ENCODE measurements around the gene UBIAD1.
"Not testable (repeated sequence)": the region's sequence is repeated elsewhere in the genome, so short reads cannot be mapped to it uniquely, and the experiment has no call there.

UBIAD1 gene

GRCh38 chr1:11291049-11291448 lies 18.1 kb downstream of the UBIAD1 start:
- Histone ChIP-seq H3K79me2 (ENCODE audit: control insufficient read depth, insufficient read depth, low read length) (no peaks in the 10 kb centered on the region), H3K4me1 (ENCODE audit: control insufficient read depth, low read depth, low read length) (peaks cover 2% of the 10 kb centered on the region), H3K36me3 (ENCODE audit: control insufficient read depth, insufficient read depth, low read length) (no peaks in the 10 kb centered on the region), H4K8ac (ENCODE audit: low read depth, low read length) (no peak overlapping the region), H2BK120ac (ENCODE audit: low read depth, low read length) (no peak overlapping the region), H4K5ac (ENCODE audit: low read length) (no peak overlapping the region), H3K4me3 (ENCODE audit: low read length) (no peak overlapping the region), H2BK15ac (replicated peaks; ENCODE audit: low read depth) (no peak overlapping the region), H3K9ac (ENCODE audit: low read length) (no peak overlapping the region), H3K27me3 (ENCODE audit: insufficient read depth, low read length, poor library complexity) (no peaks in the 10 kb centered on the region), H3K27ac (ENCODE audit: low read depth, low read length) (no peak overlapping the region), H3K18ac (ENCODE audit: low read length) (no peak overlapping the region), H3K4ac (ENCODE audit: low read depth, low read length) (no peak overlapping the region), H3K23ac (ENCODE audit: low read length) (no peak overlapping the region), H3K4me2 (ENCODE audit: low read length) (no peak overlapping the region), H3K56ac (ENCODE audit: low read length) (no peak overlapping the region), H2AK5ac (ENCODE audit: low read length) (no peak overlapping the region), H2BK5ac (ENCODE audit: low read length) (no peak overlapping the region), H3K79me1 (ENCODE audit: low read length) (peaks cover 7% of the 10 kb centered on the region)
- DNase-seq: no peak
- no CpG with 5 or more reads among the region's 2 CpGs for WGBS (ENCODE audit: extremely low coverage, insufficient coverage, low lambda C conversion rate)

- no peak overlapping the region for H3K4me2 ChIP-seq (ENCODE audit: low read length)
- no peak overlapping the region for H3K27ac ChIP-seq (ENCODE audit: low read depth, low read length)
- no peak overlapping the region for H3K18ac ChIP-seq (ENCODE audit: low read length)
- no peaks in the 10 kb centered on the region for H3K4me1 ChIP-seq (ENCODE audit: control insufficient read depth, low read depth, low read length)
- H3K56ac ChIP-seq (ENCODE audit: low read length): no peak overlapping the region
- peaks cover under 1% of the 10 kb centered on the region for H3K79me1 ChIP-seq (ENCODE audit: low read length)
- no peaks in the 10 kb centered on the region for H3K79me2 ChIP-seq (ENCODE audit: control insufficient read depth, insufficient read depth, low read length)
- H3K4me3 ChIP-seq (ENCODE audit: low read length): no peak overlapping the region
- H2BK5ac ChIP-seq (ENCODE audit: low read length): no peak overlapping the region
- H4K8ac ChIP-seq (ENCODE audit: low read depth, low read length): no peak overlapping the region
- no peak for DNase-seq
- no peak overlapping the region for H2AK5ac ChIP-seq (ENCODE audit: low read length)
- no CpG with 5 or more reads among the region's 6 CpGs for WGBS (ENCODE audit: extremely low coverage, insufficient coverage, low lambda C conversion rate)
- no peak overlapping the region for H4K5ac ChIP-seq (ENCODE audit: low read length)
- no peak overlapping the region for H2BK15ac ChIP-seq (replicated peaks; ENCODE audit: low read depth)
- H3K27me3 ChIP-seq (ENCODE audit: insufficient read depth, low read length, poor library complexity): no peaks in the 10 kb centered on the region
- H3K4ac ChIP-seq (ENCODE audit: low read depth, low read length): no peak overlapping the region
- H2BK120ac ChIP-seq (ENCODE audit: low read depth, low read length): no peak overlapping the region
- H3K9ac ChIP-seq (ENCODE audit: low read length): no peak overlapping the region
- no peaks in the 10 kb centered on the region for H3K36me3 ChIP-seq (ENCODE audit: control insufficient read depth, insufficient read depth, low read length)
- H3K23ac ChIP-seq (ENCODE audit: low read length): no peak overlapping the region
Observed at GRCh38 chr1:11293856-11294255, 20.9 kb downstream of the UBIAD1 start.

GRCh38 chr1:11294951-11295350 lies 22.0 kb downstream of the UBIAD1 start:
- H3K27ac ChIP-seq (ENCODE audit: low read depth, low read length): no peak overlapping the region
- no peak overlapping the region for H3K23ac ChIP-seq (ENCODE audit: low read length)
- no peak overlapping the region for H3K4me3 ChIP-seq (ENCODE audit: low read length)
- no peak overlapping the region for H2BK5ac ChIP-seq (ENCODE audit: low read length)
- no peak overlapping the region for H3K56ac ChIP-seq (ENCODE audit: low read length)
- no peaks in the 10 kb centered on the region for H3K27me3 ChIP-seq (ENCODE audit: insufficient read depth, low read length, poor library complexity)
- DNase-seq: no peak
- H2AK5ac ChIP-seq (ENCODE audit: low read length): no peak overlapping the region
- no peak overlapping the region for H4K5ac ChIP-seq (ENCODE audit: low read length)
- no peaks in the 10 kb centered on the region for H3K79me2 ChIP-seq (ENCODE audit: control insufficient read depth, insufficient read depth, low read length)
- WGBS (ENCODE audit: extremely low coverage, insufficient coverage, low lambda C conversion rate): no CpG with 5 or more reads among the region's 8 CpGs
- H3K4me2 ChIP-seq (ENCODE audit: low read length): no peak overlapping the region
- H3K4me1 ChIP-seq (ENCODE audit: control insufficient read depth, low read depth, low read length): no peaks in the 10 kb centered on the region
- no peaks in the 10 kb centered on the region for H3K79me1 ChIP-seq (ENCODE audit: low read length)
- no peak overlapping the region for H3K9ac ChIP-seq (ENCODE audit: low read length)
- H4K8ac ChIP-seq (ENCODE audit: low read depth, low read length): no peak overlapping the region
- H3K18ac ChIP-seq (ENCODE audit: low read length): no peak overlapping the region
- H2BK120ac ChIP-seq (ENCODE audit: low read depth, low read length): no peak overlapping the region
- H3K4ac ChIP-seq (ENCODE audit: low read depth, low read length): no peak overlapping the region
- no peaks in the 10 kb centered on the region for H3K36me3 ChIP-seq (ENCODE audit: control insufficient read depth, insufficient read depth, low read length)
- H2BK15ac ChIP-seq (replicated peaks; ENCODE audit: low read depth): no peak overlapping the region

GRCh38 chr1:11295905-11296304 lies 22.9 kb downstream of the UBIAD1 start:
- Histone ChIP-seq H3K27ac (ENCODE audit: low read depth, low read length) (no peak overlapping the region), H2AK5ac (ENCODE audit: low read length) (no peak overlapping the region), H3K23ac (ENCODE audit: low read length) (no peak overlapping the region), H3K36me3 (ENCODE audit: control insufficient read depth, insufficient read depth, low read length) (no peaks in the 10 kb centered on the region), H4K5ac (ENCODE audit: low read length) (no peak overlapping the region), H3K4me2 (ENCODE audit: low read length) (no peak overlapping the region), H3K79me2 (ENCODE audit: control insufficient read depth, insufficient read depth, low read length) (no peaks in the 10 kb centered on the region), H3K79me1 (ENCODE audit: low read length) (no peaks in the 10 kb centered on the region), H3K18ac (ENCODE audit: low read length) (no peak overlapping the region), H3K56ac (ENCODE audit: low read length) (no peak overlapping the region), H4K8ac (ENCODE audit: low read depth, low read length) (no peak overlapping the region), H3K4ac (ENCODE audit: low read depth, low read length) (no peak overlapping the region), H2BK120ac (ENCODE audit: low read depth, low read length) (no peak overlapping the region), H3K9ac (ENCODE audit: low read length) (no peak overlapping the region), H3K27me3 (ENCODE audit: insufficient read depth, low read length, poor library complexity) (no peaks in the 10 kb centered on the region), H3K4me1 (ENCODE audit: control insufficient read depth, low read depth, low read length) (no peaks in the 10 kb centered on the region), H2BK15ac (replicated peaks; ENCODE audit: low read depth) (no peak overlapping the region), H3K4me3 (ENCODE audit: low read length) (no peak overlapping the region), H2BK5ac (ENCODE audit: low read length) (no peak overlapping the region)
- DNase-seq: no peak
- WGBS (ENCODE audit: extremely low coverage, insufficient coverage, low lambda C conversion rate): no CpG with 5 or more reads among the region's 2 CpGs

DNA sequence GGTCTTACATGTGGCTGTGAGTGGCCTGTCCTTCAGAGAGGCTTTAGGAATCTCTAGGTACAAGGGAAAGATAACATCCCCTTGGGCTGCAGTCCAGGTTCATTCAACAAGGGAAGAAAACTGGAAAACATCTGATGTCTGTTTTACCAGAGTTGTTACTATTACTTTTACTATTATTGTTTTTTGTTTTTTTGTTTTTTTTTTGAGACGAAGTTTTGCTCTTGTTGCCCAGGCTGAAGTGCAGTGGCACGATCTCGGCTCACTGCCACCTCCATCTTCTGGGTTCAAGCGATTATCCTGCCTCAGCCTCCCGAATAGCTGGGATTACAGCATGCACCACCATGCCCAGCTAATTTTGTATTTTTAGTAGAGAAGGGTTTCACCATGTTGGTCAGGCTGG lies 24.8 kb downstream of the UBIAD1 start:
- not testable (repeated sequence) for H3K36me3 ChIP-seq (ENCODE audit: control insufficient read depth, insufficient read depth, low read length); H2BK120ac ChIP-seq (ENCODE audit: low read depth, low read length); H3K9ac ChIP-seq (ENCODE audit: low read length); H3K4me2 ChIP-seq (ENCODE audit: low read length); H4K5ac ChIP-seq (ENCODE audit: low read length); H3K56ac ChIP-seq (ENCODE audit: low read length); DNase-seq; H3K79me1 ChIP-seq (ENCODE audit: low read length); H2BK15ac ChIP-seq (replicated peaks; ENCODE audit: low read depth); H2BK5ac ChIP-seq (ENCODE audit: low read length); H3K23ac ChIP-seq (ENCODE audit: low read length); H3K4me3 ChIP-seq (ENCODE audit: low read length); H3K79me2 ChIP-seq (ENCODE audit: control insufficient read depth, insufficient read depth, low read length); H2AK5ac ChIP-seq (ENCODE audit: low read length); H4K8ac ChIP-seq (ENCODE audit: low read depth, low read length); H3K27ac ChIP-seq (ENCODE audit: low read depth, low read length); H3K18ac ChIP-seq (ENCODE audit: low read length); H3K4me1 ChIP-seq (ENCODE audit: control insufficient read depth, low read depth, low read length); H3K4ac ChIP-seq (ENCODE audit: low read depth, low read length); H3K27me3 ChIP-seq (ENCODE audit: insufficient read depth, low read length, poor library complexity)
- no CpG with 5 or more reads among the region's 5 CpGs for WGBS (ENCODE audit: extremely low coverage, insufficient coverage, low lambda C conversion rate)

- H4K8ac ChIP-seq (ENCODE audit: low read depth, low read length): no peak overlapping the region
- no peak overlapping the region for H3K23ac ChIP-seq (ENCODE audit: low read length)
- H3K4me2 ChIP-seq (ENCODE audit: low read length): no peak overlapping the region
- H3K4me3 ChIP-seq (ENCODE audit: low read length): no peak overlapping the region
- no peaks in the 10 kb centered on the region for H3K79me1 ChIP-seq (ENCODE audit: low read length)
- no peak overlapping the region for H4K5ac ChIP-seq (ENCODE audit: low read length)
- no CpG with 5 or more reads among the region's 12 CpGs for WGBS (ENCODE audit: extremely low coverage, insufficient coverage, low lambda C conversion rate)
- no peak for DNase-seq
- no peak overlapping the region for H3K9ac ChIP-seq (ENCODE audit: low read length)
- H3K27me3 ChIP-seq (ENCODE audit: insufficient read depth, low read length, poor library complexity): no peaks in the 10 kb centered on the region
- H3K4ac ChIP-seq (ENCODE audit: low read depth, low read length): no peak overlapping the region
- H2AK5ac ChIP-seq (ENCODE audit: low read length): no peak overlapping the region
- H3K79me2 ChIP-seq (ENCODE audit: control insufficient read depth, insufficient read depth, low read length): no peaks in the 10 kb centered on the region
- no peak overlapping the region for H3K18ac ChIP-seq (ENCODE audit: low read length)
- no peak overlapping the region for H2BK15ac ChIP-seq (replicated peaks; ENCODE audit: low read depth)
- no peaks in the 10 kb centered on the region for H3K4me1 ChIP-seq (ENCODE audit: control insufficient read depth, low read depth, low read length)
- H3K27ac ChIP-seq (ENCODE audit: low read depth, low read length): no peak overlapping the region
- H3K56ac ChIP-seq (ENCODE audit: low read length): no peak overlapping the region
- no peak overlapping the region for H2BK5ac ChIP-seq (ENCODE audit: low read length)
- H2BK120ac ChIP-seq (ENCODE audit: low read depth, low read length): no peak overlapping the region
- H3K36me3 ChIP-seq (ENCODE audit: control insufficient read depth, insufficient read depth, low read length): no peaks in the 10 kb centered on the region
Observed at GRCh38 chr1:11298390-11299224, 25.6 kb downstream of the UBIAD1 start.

All from mesendoderm (in vitro differentiated cells).